ENCODE measurements around the gene SPHKAP.
"Not testable (repeated sequence)": the region's sequence is repeated elsewhere in the genome, so short reads cannot be mapped to it uniquely, and the experiment has no call there.

SPHKAP gene

DNA sequence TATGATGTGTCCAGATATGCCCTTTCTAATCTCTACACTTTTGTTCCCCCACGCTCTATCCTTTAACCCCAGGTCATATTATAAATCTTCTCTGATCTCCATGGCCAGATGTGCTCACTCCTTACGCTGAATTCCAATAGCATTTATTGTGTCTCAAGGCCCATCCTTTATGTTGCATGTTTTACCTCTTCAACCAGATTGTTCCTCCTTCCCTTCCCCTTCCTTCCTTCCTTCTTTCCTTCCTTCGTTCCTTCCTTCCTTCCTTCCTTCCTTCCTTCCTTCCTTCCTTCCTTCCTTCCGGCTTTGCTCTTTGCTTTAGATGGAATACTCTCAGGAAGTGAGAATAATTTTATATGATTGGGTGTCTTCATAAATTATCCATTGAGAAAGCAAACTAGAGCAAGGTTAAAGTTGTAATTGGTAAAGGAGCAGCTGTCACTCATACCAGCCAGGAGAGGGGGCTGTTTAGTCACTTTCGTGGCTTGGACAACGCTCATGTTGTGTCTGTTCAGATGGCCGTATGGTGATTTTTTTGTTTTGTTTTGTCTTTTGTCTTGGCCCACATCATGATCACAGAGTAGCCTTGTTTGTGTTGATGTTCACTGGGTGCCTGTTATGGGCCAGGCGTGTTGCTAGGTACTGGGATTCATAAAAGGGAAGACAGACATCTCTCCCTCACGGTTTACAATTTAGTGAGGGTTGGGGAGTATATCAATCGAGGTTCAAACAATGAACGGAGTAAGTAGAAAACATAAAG lies 242.0 kb downstream of the SPHKAP start:
- no peak for DNase-seq
- intact Hi-C loops (cut with DNase I; ENCODE audit: low total_unique reads), result no loop called here
- no peak for TF ChIP-seq CTCF (IDR thresholded peaks at IDR 0.05)
- H3K36me3 ChIP-seq, result no peaks in the 10 kb centered on the region
- H3K27ac ChIP-seq, result no peak overlapping the region
- no peaks in the 10 kb centered on the region for H3K9me3 ChIP-seq
- H3K27me3 ChIP-seq, result peaks cover 0 to 5% of the 10 kb centered on the region in 2 donors
- no peaks in the 10 kb centered on the region for H3K4me1 ChIP-seq
- no peak overlapping the region for H3K4me3 ChIP-seq

- H3K27ac ChIP-seq; H3K9me3 ChIP-seq; H3K4me1 ChIP-seq; H3K4me3 ChIP-seq; H3K27me3 ChIP-seq; H3K36me3 ChIP-seq; DNase-seq; intact Hi-C loops (cut with DNase I; ENCODE audit: low total_unique reads): not testable (repeated sequence)
Observed at GRCh38 chr2:227936249-227936648, 245.2 kb downstream of the SPHKAP start.

DNA sequence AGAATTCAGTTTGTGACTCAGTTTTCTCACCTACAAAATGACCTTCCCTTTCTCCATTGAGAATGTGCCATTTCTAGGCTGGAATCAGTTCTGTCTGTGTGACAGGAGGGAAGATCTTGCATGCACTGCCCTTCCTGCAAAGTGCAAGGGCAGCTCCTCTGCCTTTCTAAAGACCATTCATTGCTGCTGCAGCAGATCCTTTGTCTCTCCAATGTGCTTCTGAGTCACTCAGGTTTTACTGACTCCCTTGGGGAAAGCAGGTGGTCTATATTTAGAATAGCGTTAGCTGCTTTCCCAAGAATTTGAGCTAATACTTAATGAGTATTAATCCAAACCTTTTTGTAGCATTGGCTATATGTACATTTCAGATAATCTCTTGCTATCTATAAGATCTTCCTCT lies 247.6 kb downstream of the SPHKAP start:
- H3K36me3 ChIP-seq, result no peaks in the 10 kb centered on the region
- no peak overlapping the region for H3K27ac ChIP-seq
- no peak for TF ChIP-seq CTCF (IDR thresholded peaks at IDR 0.05)
- intact Hi-C loops (cut with DNase I; ENCODE audit: low total_unique reads), result no loop called here
- H3K4me3 ChIP-seq, result no peak overlapping the region
- H3K9me3 ChIP-seq, result no peaks in the 10 kb centered on the region
- H3K27me3 ChIP-seq, result peaks cover 0 to 5% of the 10 kb centered on the region in 2 donors
- no peaks in the 10 kb centered on the region for H3K4me1 ChIP-seq
- DNase-seq, result no peak

DNA sequence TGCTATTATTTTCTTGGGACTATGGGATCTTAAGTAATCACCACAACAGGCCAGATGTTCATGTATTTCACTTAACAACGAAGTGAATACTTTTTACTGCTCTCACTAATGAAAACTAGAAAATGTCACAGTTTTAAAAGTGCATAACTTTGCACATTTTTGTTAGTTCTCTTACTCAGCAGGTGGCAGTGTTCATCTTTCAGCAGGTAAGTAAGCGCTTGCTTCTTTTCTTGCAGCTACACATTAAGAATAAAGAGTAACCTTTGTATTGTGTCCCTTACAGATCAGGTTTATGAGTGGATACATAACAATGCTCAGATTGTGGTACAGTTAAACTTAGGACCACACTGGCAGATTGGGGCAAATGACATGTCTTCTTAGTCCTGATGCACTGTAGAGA lies 249.1 kb downstream of the SPHKAP start:
- TF ChIP-seq CTCF (IDR thresholded peaks at IDR 0.05), result no peak
- DNase-seq, result no peak

GRCh38 chr2:227932001-227932400 lies 249.5 kb downstream of the SPHKAP start:
- H3K4me1 ChIP-seq, result no peaks in the 10 kb centered on the region

More for the DNA sequence above, 249.1 kb downstream of the SPHKAP start:
- peaks cover 0 to under 1% of the 10 kb centered on the region in 2 donors for H3K27me3 ChIP-seq
- intact Hi-C loops (cut with DNase I; ENCODE audit: low total_unique reads), result no loop called here
- H3K4me3 ChIP-seq, result no peak overlapping the region
- no peaks in the 10 kb centered on the region for H3K4me1 ChIP-seq
- H3K27ac ChIP-seq, result no peak overlapping the region
- no peaks in the 10 kb centered on the region for H3K36me3 ChIP-seq
- peaks cover 0 to 4% (median 2%) of the 10 kb centered on the region in 3 donors for H3K9me3 ChIP-seq

More at GRCh38 chr2:227932001-227932400, 249.5 kb downstream of the SPHKAP start:
- Histone ChIP-seq H3K36me3 (no peaks in the 10 kb centered on the region), H3K27me3 (no peaks in the 10 kb centered on the region), H3K9me3 (peaks cover 0 to 6% (median 4%) of the 10 kb centered on the region in 3 donors), H3K27ac (no peak overlapping the region), H3K4me3 (no peak overlapping the region)
- intact Hi-C loops (cut with DNase I; ENCODE audit: low total_unique reads), result no loop called here
- no peak for DNase-seq
- no peak for TF ChIP-seq CTCF (IDR thresholded peaks at IDR 0.05)

Measured in tibial artery (tissue), 4 donors.